IPS DF 4.7 (cell line): ENCODE measurements around the gene SH3BP1.

Source experiments
- DNase-seq: peaks from one replicate; pipeline ENCODE4 v3.0.0-alpha.2; 2013; ENCODE audit warnings: low spot score; ENCODE audit errors: extremely low read depth

SH3BP1 gene

DNA sequence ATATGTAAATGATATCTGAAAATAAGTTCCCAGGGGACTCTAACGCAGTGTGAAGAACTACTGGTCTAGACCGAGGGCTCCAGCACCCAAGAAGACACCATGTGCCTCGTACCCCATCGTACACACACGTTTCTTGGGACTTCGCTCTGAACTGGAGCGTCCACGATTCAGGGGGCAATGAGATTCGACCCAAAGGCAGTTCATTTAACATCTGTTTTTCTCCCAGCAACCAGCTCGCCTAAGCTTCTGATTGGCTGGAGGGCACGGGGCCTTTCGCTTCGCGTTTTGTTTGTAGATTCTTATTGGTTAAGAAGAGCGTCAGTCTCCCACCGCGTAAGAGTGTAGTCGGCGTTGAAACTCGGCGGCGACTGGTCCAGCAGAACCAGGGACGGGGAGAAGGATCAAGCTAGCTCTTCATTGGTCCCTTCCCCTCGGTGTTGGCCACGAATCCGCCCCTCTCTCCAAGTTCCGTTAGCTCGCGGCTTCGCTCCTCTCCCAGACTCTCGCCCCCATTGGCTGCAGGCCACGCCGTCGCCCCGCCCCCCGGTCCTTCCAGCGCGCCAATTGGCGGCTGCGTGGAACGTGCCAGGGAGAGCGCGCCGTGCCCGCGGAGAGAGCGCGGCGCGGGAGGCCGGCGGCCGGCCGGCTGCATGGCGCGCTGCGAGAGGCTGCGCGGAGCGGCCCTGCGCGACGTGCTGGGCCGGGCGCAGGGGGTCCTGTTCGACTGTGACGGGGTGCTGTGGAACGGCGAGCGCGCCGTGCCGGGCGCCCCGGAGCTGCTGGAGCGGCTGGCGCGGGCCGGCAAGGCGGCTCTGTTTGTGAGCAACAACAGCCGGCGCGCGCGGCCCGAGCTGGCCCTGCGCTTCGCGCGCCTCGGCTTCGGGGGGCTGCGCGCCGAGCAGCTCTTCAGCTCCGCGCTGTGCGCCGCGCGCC, 18.9 kb downstream of the SH3BP1 start, which contains the start of gene PDXP:
PDXP (plus strand) TSS at position 591 of the 933 bp plus-strand sequence; CDS start at position 651, 60 bp downstream.
- peak; percentile 98 for DNase-seq

DNA sequence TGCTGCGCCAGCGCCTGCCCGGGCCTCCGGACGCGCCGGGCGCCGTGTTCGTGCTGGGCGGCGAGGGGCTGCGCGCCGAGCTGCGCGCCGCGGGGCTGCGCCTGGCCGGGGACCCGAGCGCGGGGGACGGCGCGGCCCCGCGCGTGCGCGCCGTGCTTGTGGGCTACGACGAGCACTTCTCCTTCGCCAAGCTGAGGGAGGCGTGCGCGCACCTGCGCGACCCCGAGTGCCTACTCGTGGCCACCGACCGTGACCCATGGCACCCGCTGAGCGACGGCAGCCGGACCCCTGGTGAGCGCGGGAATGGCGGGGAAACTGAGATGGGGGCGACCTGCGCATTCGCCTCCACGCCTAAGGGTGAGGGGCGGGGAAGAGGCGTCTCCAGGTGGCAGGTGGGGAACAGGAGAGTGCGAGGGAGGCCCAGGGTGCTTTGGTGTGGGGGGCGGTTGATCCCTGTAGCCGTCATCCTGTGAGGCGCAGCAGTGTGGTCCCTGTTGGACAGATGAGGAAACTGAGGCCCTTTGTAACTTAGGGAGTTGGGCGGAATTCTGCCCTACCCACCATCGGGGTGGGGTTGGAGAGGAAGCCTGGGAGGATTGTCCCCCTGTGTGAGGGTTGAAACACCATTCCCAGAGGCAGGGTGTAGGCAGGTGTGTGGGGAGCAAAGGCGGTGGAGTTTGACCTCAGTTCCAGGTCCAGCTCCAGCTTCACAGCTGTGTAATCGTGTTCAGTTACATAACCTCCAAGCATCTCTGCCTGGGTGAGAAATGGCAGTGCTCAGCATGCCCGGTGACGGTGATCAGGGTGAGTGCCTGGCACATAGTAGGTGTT, 19.8 kb downstream of the SH3BP1 start:
- DNase-seq, result no peak

DNA sequence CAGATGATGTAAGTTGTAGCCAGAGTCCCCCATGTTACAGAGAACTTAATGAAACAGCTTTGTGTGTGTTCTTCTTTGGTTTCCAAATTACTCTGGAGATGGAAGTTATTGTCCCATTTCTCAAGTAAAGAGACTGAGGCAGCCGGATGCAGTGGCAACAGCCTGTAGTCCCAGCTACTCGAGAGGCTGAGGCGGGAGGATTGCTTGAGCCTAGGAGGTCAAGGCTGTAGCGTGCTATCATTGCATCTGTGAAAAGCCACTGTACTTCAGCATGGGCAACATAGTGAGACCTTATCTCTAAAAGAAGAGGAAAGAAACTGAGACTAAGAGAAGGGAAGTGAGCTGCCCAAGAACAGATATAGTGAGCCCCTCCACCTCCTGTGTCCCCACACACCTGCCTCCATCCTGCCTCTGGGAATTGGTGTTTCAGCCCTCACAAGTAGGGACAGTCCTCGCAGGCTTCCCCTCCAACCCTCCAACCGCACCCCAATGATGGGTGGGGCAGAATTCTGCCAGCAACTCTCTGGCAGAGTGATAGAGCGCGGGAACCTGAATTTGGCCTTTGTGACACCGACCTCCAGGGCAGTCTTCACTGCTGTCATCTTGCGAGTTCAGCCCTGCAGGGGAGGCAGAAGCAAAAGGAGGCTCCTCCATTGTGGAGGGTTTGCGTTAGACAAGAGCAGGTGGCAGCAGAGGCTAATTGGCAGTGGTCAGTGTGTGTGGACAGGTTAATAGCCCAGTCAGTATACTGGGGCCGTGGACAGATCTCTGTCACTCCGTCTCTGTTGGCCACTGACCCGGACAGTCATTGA, 20.6 kb downstream of the SH3BP1 start:
- DNase-seq, result no peak

DNA sequence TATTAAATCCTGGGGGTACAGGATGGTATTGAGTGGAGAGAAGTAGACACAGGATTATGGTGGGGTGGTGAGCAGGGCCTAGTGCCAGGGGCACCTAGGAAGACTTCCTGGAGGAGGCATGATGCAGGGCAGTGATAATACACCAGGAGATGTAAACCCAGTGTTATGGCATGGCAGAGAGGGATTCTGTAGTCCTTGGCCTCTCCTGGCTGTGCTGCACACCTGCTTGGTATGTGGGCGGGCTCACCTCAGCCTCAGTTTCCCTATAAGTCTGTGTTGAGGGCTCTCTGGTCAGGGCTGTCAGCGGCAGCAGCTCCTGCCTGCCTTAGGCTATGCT, 21.2 kb downstream of the SH3BP1 start:
- DNase-seq, result no peak

GRCh38 chr22:37661160-37661924, 21.9 kb downstream of the SH3BP1 start:
- DNase-seq, result no peak

- no peak for DNase-seq
Measured at GRCh38 chr22:37662039-37662438, 22.6 kb downstream of the SH3BP1 start.

DNA sequence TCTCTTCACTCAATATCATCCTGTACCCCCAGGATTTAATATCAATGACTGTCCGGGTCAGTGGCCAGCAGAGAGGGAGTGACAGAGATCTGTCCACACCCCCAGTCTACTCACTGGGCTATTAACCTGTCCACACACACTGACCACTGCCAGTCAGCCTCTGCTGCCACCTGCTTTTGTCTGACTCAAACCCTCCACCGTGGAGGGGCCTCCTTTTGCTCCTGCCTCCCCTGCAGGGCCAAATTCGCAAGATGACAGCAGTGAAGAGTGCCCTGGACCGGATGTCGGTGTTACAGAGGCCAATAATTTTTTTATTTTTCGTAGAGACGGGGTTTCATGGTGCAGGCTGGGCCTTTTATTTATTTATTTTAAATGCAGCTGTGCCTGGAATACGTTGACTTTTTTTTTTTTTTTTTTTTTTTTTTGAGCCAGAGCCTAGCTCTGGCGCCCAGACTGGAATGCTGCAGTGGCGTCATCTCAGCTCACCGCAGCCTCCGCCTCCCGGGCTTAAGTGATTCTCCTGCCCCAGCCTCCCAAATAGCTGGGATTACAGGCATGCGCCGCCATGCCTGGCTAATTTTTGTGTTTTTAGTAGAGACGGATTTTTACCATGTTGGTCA, 24.2 kb downstream of the SH3BP1 start:
- DNase-seq, result no peak

GRCh38 chr22:37664249-37665101, 25.0 kb downstream of the SH3BP1 start:
- no peak for DNase-seq

DNA sequence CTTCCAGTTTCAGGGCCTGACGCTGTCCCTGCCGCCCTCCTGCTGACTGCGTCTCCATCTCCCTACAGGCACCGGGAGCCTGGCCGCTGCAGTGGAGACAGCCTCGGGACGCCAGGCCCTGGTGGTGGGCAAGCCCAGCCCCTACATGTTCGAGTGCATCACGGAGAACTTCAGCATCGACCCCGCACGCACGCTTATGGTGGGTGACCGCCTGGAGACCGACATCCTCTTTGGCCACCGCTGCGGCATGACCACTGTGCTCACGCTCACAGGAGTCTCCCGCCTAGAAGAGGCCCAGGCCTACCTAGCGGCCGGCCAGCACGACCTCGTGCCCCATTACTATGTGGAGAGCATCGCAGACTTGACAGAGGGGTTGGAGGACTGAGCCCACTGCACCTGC, 26.0 kb downstream of the SH3BP1 start:
- no peak for DNase-seq

GRCh38 chr22:37669586-37669985, 30.1 kb downstream of the SH3BP1 start:
- DNase-seq, result no peak

GRCh38 chr22:37672206-37672919, 32.9 kb downstream of the SH3BP1 start:
- no peak for DNase-seq

DNA sequence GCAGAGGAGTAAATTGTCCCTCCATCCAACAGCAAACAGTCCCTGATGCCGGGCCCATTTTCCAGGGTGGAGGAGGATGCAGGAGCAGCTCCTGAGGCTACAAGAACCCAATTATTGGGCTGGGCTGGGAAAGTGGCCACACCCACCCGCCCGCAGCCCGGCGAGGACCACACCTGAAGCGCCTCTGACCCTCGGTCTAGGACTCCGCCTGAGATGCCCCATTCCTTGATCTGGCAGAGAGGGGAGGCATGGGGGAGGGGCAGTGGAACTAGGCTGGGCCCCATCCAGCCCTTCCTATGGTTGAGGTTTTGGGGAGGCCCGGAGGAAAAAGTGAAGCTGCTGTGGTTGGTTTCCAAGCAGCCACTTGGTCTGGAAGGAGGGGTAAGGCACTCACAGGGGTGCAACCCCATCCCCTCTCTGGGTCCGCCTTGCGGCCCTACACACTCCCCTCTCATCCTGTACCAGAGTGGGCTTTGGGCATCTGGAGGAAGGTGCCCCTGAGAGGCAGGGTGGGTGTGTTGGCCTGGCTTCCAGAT, 33.5 kb downstream of the SH3BP1 start:
- DNase-seq, result no peak

- DNase-seq, result no peak
Measured at GRCh38 chr22:37674248-37674647, 34.8 kb downstream of the SH3BP1 start.

DNA sequence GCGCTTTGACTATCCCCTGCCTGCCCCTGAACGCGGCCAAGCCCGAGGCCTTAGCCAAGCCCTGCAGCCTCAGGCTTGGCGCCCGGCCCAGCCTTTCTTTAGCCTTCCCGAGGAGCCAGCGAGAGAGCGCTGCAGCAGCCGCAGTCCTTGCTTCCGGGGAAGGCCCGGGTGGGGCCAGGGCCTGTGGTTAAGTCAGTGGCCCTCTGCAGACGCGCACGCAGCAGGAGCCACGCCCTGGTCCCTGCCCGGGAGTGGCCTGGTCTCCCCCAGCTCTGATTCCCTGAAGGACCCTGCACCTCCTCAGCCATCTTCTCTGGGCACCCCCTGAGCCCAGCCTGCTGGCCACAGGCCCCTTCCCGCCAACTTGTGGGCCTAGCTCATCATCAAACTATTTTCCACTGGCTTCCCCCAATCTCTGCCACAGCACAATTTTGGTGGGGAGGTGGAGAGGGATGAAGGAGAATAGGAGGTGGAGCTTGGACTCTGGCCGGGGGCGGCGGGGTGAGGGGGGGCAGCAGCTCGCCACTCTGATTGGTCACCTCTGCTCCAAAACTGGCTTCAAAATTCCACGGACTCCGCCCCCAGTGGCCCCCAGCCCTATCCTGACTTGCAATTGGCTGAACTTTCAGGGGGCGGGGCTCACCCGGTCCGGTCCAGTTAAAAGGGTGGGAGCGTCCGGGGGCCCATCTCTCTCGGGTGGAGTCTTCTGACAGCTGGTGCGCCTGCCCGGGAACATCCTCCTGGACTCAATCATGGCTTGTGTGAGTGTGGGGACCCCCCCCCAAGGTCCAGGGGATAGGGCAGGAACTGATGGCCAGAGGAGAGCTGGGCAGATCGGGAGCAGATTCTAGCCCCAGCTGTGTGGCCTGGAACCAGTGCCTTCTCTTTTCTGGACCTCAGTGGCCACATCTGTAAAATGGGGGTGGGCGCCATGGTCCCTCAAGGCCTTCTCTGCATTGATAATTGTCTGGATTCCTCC, 35.8 kb downstream of the SH3BP1 start, which contains the start of gene LGALS1:
LGALS1 (plus strand) TSS at position 686 of the 979 bp plus-strand sequence; CDS start at position 753, 67 bp downstream.
- no peak for DNase-seq

- no peak for DNase-seq
Measured at GRCh38 chr22:37675930-37676735, 36.7 kb downstream of the SH3BP1 start.
